Activated CD8-positive, alpha-beta memory T cell treated with anti-CD3 and anti-CD28 coated beads, Interleukin-2, amount 50 U/mL, for 1 hour (primary cell): Measurements from ENCODE around the gene KLHDC9.
"Not testable (repeated sequence)": the region's sequence is repeated elsewhere in the genome, so short reads cannot be mapped to it uniquely, and the experiment has no call there.

Experiments
- DNase-seq: peaks from one replicate; pipeline ENCODE4 v3.0.0-alpha.2; 2020; ENCODE audit errors: extremely low read depth

Gene KLHDC9, protein sequence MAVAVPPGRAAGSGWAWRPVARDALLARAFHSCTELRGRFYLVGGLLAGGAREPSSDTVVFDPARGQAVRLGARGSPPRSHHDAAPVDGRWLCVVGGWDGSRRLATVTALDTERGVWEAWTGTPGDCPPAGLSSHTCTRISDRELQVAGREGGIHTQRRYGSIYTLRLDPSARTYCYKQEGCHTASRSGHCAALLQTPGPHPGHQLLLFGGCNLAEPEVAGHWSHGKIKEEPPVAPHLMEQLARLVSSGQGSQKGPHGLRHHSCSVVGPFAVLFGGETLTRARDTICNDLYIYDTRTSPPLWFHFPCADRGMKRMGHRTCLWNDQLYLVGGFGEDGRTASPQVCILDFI

DNA sequence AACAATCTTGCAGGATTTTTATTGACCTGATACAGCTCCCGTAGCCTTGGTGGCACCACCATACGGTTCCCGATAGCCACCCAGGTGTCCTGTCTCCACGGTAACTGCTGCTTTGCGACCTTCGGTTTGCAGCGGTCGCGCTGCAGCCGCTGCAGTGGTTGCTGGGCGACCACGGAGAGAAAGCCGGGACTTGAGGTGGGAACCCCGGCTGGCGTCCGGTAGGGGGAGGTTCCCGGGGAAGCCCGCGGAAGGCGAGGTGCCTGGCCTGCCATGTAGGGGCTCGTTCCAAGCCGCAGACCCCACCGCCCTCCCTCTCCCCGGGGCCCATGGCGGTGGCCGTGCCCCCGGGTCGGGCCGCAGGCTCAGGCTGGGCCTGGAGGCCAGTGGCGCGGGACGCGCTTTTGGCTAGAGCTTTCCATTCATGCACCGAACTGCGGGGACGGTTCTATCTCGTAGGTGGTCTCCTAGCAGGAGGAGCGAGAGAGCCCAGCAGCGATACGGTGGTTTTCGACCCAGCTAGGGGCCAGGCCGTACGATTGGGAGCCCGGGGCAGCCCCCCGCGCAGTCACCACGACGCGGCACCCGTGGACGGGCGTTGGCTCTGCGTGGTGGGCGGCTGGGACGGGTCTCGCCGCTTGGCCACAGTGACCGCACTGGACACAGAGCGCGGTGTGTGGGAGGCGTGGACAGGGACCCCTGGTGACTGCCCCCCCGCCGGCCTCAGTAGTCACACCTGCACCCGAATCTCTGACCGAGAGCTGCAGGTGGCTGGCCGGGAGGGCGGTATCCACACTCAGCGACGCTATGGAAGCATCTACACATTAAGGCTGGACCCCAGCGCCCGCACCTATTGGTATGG is at the start of gene KLHDC9:
Gene KLHDC9 (plus strand): TSS at position 152 of the 859 bp plus-strand sequence. CDS start 175 bp downstream, at position 327.
- no peak for DNase-seq

DNA sequence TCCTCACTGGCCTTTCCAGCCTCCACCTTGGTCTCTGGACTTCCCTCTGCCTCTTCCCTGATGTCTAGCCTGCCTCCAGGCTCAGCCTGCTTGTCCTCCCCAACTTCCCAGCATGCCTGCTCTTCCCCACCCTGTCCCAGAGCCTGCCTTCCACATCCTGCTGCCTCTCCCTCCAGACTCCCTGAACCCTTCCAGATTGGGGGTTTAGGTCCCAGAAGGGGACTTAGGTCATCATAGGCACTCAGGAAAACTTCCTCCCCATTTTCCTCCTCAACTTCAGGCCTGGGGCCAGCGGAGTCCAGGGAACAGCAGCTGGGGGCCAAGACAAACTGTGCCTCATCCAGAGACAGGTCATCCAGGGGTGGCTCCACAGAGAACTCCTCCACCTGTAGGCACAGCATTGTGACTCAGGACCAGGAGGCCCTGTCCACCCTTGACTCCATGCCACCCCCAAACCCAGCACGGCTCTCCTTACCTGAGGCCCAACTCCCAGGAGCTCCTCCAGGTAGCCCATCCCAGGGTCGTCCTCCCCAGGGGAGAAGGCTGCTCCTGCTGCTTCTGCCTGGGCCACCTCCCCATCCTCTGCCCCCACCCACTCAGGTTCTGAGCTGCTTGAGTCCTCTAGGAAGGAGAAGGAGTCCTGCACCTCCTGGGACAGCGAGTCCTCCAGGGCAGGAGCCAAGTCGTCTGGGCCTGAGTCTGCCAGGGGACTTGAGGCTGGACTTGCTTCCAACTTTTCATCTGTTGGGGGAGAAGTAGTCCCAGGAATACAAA is 49.0 kb upstream of the KLHDC9 start:
- no peak for DNase-seq

DNA sequence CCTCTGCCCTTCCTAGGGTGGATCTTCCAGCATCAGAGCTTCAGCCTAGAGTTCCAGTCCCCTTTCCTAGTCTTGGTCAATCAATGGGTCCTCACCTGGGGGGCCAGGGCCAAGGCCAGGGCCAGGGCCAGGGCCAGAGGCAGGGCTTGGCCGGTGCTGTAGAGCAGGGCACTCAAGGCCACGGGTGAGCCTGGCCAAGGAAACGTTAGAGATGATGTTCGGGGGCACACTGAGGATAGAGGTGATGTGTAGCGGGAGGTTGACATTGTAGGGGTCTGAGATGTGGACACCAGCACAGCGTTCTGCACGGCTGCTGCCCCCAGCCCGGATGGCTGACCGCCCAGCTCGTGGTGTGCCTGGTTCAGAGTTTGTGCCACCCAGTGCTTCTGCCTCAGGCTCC is 46.9 kb upstream of the KLHDC9 start:
- DNase-seq = no peak

DNA sequence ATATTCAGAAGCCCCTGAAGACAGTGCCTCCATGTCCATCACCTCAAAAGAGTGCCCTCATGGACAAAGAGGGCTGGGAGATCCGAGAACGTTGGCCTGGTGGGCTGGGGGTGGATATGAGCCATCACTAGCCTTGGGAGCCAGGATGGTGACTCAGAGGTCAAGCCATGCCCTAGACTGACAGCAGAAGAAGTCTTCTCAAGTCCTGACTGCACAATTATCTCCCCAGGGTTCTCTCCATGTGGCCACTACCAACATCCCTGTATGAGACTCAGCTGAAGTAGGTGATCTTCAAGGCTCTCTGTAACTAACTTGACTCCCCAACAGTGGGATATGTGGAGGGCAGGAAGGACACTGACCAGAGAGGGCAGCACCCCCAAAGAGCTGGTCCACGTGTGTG is 45.3 kb upstream of the KLHDC9 start:
- no peak for DNase-seq

DNA sequence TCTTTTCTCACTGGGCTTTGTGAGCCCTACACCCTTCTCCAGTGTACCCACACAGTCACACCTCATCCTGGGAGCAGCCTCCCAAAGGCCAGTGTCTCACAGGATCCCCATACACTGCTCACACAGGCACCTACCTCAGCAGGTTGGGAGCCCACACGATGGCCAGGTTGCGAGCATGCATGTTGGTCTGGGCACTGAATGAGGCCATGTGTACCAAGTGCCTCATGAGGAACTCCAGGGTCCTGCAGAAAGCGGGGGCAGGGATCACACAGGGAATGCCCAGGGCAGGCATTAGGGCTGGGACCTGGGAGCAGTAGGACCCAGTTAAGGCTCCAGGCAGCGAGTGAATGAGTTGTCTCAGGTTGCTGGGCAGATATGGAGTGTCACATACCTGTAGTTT is 43.9 kb upstream of the KLHDC9 start:
- no peak for DNase-seq

DNA sequence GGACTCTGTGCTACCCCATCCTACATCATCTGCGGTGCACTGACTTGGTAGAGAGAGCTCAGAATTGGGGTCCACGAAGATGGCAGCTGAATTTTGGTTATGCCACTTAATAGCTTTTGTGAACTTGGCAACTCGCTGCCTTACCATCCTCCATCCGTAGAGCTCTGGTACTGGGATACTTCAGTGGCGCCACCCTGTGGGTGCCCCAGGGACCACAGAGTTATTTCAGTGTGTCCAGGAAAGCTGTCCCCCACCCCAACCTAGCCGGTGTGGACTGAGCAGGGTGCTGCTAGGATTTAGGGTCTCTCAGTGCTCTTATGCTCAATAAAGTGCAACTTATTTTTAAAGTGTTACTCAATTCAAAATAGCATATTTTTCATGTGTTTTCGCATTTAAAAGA is 43.4 kb upstream of the KLHDC9 start:
- no peak for DNase-seq

DNA sequence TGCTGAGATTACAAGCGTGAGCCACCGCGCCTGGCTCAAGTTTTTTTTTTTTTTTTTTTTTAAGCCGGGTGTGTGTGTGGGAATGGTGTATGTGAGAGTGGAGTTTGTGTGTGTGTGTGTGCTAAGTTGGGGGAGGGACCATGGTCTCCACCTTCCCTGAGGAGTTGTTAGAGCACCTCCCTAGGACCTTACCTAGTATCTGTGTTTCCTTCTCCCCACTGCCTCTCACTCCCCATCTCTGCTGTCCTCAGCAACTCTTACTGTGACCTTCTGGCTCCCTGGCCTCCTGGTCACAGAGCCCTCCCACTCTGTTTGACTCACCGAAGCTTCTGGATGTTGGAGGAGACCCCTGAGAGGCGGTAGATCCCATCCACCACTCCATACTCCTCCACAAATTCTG is 38.9 kb upstream of the KLHDC9 start:
- DNase-seq = no peak

DNA sequence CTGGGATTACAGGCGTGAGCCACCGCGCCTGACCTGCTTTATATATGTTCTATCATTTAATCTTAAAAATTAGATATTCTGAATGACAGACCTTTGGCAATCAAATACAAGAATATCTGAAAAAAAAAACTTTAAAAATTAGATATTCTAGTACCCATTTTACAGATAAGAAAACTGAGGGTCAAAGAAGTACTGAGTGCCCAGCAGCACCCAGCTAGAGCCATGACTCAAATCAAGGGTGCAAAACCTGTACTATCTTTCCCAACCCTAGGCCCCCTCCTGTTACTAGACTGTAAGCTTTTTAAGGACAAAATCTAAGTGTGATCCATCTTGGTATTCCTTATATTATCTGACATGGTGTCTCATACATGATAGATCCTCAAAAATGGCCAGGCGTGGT is 36.7 kb upstream of the KLHDC9 start:
- DNase-seq = no peak

DNA sequence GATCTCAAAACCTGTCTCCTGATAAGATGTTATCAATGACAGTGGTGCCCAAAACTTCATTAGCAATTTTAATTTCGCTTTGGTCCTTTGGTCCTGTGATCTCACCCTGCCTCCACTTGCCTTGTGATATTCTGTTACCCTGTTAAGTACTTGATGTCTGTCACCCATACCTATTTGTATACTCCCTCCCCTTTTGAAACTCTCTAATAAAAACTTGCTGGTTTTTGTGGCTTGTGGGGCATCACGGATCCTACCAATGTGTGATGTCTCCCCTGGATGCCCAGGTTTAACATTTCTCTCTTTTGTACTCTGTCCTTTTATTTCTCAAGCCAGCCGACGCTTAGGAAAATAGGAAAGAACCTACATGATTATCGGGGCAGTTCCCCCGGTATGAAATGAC is 34.2 kb upstream of the KLHDC9 start:
- not testable (repeated sequence) for DNase-seq

DNA sequence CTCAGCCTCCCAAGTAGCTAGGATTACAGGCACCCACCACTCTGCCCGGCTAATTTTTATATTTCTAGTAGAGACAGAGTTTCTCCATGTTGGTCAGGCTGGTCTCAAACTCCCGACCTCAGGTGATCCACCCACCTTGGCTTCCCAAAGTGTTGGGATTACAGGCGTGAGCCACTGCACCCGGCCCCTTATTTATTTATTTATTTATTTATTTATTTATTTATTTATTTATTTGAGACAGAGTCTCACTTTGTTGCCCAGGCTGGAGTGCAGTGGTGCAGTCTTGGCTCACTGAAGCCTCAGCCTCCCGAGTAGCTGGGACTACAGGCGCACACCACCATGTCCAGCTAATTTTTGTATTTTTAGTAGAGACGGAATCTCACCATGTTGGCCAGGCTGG is 32.5 kb upstream of the KLHDC9 start:
- not testable (repeated sequence) for DNase-seq

DNA sequence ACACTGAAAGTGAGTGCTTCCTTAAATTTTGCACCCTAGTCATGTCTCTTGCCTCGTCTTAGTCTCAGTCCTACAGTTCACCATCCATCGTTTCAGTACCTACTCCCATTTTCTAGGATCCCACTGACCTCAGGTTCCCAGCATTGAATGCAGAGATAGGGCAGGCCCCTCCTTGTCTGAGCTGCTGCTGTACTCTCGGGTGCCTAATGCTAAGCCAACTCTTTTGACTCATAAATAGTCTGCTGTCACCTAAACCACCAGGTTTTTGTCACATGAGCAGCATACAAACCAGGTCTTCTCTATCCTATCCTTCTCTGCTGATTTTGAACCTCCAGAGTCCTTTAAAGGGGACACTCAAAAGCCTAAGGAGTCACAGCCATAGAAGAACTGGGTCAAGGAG is 31.5 kb upstream of the KLHDC9 start:
- no peak for DNase-seq

DNA sequence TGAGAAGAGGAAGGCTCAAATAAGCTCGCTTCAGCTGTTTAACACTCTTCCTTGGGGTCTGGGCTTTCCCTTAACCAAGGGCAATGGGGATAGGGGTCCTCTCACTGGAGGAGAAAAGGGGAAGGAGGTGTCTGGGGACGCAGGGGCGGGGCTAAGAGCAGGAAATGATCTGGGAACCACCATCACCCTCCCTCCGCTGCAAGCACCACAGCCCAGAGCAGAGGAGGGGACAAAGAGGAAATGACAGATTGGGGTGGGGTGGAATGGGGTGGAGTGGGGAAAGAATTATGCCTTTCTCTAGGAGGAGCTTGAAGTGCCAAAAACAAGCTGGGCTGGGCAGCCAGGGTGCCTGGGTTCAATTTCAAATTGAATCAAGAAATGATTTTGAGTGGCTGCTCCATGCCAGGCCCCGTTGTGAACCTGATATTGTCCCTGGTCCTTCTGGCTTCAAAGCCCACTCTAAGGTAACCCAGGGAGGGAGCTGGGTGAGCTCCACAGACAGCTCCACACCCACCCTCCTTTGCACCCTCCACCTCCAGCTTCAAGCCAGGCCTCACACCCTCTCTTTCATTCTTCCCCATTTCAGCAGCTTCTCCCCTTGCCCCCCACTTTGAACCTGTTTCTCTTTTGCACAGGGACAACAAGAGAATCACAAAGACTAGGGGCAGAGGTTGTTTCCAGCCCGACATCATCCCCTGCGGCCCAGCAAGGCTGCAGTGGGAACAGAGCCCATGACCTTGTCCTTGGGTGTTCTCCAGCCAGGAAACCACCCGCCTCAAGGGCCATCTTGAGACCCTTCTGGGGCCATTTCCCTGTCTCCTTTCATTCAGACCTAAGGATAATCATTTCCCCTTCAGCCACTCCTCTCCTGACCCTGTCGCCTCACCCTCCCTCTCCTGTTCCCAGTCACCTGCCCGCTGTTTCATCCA is 29.6 kb upstream of the KLHDC9 start:
- peak; percentile 77 for DNase-seq

DNA sequence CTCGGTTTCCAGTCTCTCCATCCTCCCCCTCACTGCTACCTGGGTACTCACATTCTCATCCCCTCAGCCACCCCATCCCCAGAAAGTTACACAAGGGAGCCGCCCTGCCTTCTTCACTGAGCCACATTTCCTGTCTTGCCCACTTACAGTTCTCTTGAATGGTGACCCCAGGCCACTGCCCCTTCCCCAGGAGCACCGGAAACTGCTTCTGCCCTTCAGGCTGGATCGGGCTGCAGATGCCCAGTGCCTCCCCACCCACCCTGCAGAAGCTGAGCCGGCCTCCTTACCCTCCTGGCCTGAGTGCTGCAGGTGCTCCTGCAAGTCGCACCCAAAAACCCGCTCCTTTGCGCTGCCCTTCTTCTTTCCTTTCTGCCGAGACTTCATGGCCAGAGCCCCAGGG is 28.9 kb upstream of the KLHDC9 start:
- DNase-seq = no peak

DNA sequence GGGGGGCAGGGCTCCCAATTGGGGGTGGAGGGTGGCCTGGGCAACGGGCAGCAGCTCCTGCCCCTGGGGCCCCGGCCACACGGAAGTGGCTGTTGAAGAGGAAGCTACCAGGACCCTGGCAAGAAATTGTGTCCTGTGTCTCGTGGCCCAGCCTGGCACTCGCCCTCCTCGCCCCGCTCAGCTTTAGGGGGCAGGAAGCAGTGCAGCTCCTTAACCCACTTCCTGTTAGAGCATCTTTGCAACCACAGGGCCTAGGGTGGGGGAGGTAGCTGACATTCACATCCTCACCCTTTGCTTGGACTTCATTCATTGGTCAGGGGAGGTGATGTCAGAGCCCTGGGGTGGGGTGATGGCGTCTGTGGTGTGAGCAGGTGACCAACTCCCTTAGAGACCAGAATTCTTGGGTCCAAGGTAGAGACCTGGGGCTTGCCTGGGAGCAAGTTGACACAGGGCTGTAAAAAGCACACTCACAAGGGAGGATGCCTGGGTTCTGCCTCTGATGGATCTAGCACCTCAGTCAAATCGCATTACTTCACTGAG is 28.4 kb upstream of the KLHDC9 start, which contains the start of gene ARHGAP30:
Gene ARHGAP30 (minus strand): TSS at position 161 of the 540 bp plus-strand sequence. CDS start 267 bp downstream, outside the sequence.
- DNase-seq = peak; percentile 65

DNA sequence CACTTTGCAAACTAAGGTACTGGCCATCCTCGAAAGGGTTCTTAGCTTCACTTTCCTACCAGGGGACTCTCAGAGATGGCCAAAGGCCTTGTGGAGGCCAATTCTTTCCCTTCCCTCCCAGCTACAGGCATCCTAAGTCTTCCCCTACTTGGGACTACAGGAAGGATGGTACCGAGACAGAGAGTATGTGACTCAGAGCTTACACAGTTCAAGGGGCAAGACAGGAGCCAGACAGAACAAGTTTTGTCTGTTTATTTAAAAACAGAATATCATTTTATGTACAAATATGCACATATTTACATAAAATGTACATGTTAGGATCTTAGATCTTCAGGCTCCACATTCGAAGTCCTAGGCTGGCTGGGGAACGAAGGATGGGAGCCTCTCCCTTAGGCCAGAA is 27.4 kb upstream of the KLHDC9 start:
- no peak for DNase-seq

DNA sequence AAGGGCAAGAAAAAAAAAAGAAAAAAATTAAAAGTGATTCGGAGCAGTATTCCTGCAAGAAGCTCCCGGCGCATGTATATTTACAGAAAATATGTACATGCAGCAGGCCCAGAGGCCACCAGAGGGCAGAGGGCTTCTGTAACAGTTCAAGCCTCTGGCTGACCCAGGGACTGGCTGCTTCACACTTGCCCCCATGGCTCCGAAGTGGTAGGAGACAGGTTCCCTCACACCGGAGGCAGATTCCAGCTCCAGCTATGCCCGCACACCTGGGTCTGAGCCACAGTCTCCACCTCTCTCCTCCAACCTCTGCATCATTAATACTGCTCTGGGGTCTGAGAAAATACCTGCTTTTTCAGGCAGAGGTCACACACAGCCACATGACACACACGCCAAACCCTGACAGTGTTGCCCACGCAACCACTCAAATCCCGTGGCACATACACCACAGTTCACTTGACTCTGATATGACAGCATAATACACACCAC is 26.2 kb upstream of the KLHDC9 start:
- no peak for DNase-seq

DNA sequence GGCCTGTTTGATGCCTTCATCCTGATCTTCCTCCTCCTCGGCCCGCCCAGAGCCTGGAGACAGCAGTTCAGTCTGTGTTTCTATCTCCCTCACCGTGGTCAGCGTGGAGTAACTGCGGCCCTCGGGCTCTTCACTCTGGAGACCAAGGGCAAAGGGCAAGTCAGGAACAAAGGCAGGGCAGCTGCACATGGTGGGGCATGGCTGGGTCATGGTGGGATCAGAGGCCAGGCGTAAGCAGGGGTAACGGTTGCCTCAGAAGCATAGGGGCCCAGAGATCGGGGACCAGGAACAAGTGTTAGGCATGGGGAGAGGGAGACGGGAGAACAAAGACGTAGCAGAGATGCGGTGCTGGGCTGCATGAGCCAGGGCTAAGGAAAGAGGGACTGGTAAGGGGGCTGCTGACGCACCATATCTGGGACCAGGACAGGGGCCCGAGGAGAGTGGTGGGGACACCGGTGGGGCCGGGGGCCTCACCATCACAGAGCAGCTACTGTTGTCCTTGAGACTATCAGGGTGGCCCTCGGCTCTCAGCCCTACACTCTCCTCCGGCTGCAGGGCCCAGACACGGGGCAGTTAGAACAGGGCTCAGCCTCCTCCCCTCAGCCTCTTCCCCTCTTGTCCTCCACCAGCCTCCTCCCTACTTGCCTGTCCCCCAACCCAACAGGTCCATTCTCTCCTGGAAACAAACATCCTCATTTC is 25.3 kb upstream of the KLHDC9 start:
- DNase-seq = no peak

DNA sequence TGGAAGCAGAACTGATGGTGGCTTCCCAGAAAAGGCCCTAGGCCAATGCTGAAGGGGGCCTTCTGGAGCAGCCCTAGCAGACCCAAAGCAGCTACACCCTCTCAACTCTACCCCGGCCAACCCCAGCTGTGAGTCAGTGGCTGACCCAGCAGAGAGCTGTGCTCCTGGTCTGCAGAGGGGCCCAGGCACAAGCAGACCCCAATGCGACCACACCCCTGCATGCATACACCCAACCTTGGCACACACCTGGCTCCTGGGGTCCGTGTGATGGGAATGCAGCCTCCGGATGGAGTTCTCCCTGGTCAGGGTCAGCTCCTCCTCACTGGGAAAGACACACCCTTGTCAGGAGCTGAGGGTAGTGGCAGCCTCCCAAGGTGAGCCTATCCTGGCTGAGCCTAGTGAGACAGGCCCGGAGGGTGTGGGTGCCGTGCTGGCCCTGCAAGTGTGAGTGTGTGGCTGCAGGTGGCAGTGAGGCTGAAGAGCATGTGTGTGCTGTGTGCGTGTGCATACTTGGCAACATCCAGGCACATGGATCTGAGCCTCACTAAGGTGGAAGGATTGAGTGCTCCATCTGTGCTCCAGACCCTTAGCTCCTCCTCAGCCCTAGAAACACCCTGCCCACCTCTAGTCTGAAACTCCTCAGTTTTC is 24.6 kb upstream of the KLHDC9 start:
- no peak for DNase-seq

DNA sequence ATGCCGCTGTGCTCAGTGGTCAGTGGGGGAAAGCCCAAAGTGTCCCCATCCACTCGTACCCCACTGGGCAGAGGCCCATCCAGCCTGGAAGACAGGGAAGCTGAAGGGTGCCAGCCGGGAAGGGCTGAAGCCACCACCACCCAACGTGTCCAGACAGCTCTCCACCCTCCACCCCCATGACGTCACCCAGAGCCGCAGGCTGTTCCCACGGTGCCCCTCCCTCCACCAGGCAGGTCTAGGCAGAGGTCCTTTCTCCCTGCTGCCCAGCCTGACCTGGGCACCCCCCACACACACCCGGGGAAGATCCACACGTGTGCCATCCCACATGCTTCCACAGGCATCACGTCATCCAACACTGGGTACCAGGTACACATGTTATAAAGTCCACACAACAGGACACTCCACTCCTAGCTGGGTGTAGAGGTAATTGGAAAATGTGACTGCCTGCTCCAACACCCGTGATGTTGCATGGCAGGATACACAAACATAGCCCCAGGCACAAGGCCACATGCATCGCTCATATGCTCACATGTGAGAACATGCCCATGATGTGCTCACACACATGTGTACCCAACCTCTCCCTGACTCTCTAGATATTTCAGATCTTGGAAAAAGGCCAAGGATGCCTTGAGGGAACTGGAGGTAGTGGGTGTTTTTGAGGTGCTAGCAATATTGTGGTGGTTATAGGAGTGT is 23.3 kb upstream of the KLHDC9 start:
- no peak for DNase-seq
